ENCODE results near the gene ELMO3.

ELMO3 gene

DNA sequence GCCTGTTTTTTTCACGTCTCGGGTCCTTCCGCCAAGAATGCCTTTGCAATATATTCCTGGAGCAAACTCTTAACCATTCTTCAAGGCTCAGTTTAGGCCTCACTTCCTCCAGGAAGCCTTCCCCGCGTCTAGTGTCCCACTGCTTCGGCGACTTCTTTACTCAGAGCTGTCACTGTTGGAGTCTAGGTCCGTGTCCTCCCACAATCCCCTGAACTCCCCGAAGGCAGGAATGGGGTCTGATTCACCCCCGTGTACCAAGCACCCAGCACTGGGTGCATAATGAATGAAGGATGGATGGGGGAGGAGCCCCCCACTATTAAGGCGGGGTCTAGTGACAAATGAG is 15.7 kb upstream of the ELMO3 start:
- no peak for DNase-seq

DNA sequence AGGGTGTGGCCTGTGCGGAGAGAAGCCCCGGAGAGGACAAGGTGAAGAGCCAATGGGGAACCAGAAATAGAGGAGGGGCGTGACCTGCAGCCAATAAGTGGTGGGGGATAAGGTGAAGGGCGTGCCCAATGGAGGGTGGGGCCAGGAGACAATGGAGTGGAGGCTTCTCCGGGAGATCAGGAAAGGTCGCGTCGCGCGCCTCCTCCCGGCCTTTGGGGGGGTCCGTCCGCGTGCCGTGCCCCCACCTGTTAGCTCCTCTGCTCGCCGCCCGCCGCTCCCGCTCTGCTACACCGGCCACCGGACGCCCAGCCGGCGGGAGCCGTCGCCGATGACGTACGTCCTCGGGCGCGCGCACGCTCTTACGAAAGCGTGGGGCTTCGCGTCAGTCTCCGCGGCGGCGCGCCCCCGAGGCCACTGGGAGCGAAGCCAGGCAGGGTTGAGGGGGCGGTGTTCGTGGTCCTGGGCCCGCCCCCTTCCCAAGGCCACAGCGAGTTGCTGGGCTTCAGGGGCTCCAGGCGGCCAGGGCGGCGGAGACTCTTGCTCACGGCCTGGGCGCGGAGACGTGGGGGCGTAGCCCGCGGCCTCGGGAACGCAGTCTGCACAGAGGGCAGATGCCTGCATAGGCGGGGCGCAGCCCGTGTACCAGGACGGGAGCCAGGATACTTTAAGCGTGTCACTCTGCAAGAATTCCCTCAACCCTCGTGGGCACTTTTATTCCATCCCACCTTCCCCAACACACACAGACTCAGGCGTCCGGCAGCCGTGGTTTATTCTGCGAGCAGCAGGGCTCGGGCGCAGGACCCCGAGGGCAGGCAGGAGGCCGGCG is 15.1 kb upstream of the ELMO3 start, which contains the start of gene MATCAP1:
Gene MATCAP1 (minus strand): TSS at position 337 of the 826 bp plus-strand sequence. CDS start 3,353 bp downstream, outside the sequence.
- DNase-seq, result peak; percentile 95

DNA sequence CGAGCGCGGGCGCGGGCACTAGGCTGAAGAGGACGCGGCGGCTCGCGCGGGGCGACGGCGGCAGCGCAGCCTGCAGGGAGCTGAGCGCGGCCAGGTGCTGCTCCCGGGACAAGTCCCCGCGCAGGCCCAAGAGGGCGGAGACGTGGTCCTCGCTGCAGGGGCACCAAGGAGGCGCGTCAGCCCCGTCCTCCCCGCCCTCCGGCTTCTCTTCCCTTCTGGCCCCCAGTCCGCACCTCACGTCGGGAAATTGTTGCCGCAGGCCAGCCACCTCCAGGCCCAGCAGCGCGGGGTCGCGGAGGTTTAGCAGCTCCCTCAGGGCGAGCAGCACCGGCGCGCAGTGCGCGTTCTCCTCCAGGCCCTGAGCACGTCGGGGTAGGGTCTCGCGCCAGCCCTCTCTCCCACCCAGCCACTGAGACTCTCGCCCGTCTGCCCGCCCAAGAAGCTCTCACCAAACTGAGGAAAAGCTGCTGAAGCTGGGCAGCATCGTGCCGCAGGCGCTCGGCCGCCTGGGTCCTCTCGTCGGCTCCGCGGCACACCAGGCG is 14.4 kb upstream of the ELMO3 start:
- DNase-seq, result peak; percentile 67

DNA sequence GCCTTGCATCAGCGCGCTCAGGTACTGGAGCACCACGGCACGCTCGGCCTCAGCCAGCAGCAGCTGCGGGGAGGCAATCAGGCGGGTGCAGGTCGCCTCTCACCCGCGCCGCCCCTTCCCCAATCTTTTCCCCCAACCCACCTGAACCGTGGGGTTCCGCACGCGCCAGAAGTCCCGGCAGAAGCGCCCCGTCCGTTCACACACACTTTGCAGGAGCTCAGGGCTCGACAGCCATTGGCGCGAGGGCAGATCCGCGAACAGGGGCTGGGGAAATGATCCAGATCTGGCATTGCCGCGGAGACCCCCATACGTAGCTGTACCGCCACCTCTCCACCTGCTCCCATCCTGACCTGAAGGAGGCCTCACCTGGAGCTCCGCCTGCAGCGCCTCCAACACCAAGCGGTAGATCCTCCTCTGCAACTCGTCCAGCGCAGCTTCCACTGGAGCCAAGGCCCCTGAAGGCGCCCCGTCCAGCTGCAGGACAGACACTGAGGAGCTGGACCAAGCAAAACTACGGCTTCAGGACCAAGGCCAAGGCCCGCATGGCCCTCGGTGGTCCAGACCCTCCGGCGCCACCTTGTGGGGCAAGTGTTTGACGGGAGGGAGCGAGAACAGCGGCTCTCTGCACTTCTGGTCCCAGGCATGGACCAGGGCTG is 13.8 kb upstream of the ELMO3 start:
- DNase-seq, result peak; percentile 76

DNA sequence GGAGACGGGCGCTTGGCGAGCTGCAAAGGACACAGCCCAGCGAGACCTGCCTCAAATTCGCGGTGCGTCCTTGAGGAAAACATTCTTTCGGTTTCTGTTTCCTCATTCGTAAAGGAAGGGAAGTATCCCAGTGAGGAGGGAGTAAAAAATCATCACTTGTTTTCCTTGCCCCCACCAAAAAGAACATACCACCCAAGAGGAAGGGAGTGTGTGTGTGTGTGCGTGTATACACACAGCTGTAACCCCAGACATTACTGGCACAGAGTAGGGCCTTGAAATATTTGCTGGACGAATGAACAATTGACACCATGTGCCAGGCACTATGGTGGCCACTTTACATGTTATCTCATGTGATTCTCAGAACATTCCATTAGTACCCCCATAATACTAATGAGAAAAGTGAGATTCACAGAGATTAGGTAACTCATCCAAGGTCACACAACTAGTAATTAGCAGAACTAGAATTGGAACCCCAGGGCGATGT is 13.2 kb upstream of the ELMO3 start:
- DNase-seq, result no peak

DNA sequence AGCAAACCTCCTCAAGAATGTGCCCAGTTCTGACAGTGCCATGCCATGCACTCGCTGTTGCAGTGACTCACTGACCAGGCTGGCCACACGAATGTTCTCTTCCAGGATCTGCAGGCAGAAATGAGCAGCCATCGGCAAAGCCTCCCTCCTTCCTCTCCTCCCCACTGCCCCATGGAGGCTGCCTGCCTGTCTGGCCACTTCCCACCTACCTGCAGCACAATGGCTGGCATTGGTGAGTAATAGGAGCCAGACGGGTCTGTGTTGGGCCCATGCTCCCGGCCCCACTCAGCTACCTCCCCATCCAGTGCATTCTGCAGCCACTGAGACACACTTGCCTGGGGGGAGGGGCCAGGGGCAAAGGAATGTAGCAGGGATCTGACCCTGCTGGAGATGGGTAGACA is 12.4 kb upstream of the ELMO3 start:
- DNase-seq, result no peak

DNA sequence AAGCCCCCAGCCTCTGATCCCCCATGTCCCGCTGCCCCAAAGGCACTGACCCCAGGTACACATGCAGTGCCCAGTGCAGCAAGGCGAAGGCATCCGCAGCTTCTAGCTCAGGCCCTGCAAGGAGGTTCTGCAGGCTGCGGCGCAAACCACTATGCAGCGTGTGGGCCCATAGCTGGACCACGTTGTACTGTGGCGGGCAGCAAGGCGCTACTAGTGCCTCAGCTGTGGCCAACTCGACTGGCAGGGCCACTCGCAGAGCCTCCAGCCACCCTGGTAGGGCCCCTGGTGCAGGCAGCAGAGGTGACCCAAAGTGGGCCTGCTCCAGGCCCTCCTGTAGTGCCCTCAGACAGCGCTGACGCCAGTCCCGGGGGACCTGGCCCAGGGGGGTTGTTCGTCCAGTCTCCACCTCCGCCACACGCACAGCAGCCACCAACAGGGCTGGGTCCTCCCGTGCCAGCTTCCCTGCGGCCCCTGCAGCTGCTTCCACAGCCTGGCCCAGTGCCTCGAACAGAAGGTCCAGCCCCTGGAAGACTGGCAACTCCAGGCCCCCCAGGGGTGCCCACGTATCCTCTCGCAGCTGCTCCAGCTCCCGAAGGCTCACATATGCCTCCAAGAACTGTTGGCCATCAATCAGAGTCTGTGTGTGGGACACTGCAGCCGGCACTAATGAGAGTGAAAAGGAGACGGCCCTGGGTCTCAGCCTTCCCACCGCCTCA is 11.6 kb upstream of the ELMO3 start:
- DNase-seq, result no peak

DNA sequence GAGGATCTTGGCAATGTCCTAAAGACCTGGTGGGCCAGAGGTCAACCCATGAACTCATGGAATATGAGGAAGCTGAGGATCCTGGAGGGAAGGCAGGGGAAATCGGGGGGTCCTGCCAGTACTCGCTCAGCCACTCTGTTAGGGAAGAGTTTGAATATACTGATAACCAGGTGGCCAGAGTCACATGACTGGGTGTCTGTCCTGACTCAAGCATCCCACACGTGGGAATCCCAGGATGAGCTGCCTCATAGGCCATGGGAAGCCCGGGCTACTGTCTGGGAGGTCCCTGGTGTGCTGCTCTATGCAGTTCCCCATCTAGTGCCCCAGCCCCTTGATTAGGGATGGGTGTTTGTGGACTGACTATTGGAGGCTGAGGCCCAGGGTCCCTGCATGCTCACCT is 10.6 kb upstream of the ELMO3 start:
- DNase-seq, result no peak

DNA sequence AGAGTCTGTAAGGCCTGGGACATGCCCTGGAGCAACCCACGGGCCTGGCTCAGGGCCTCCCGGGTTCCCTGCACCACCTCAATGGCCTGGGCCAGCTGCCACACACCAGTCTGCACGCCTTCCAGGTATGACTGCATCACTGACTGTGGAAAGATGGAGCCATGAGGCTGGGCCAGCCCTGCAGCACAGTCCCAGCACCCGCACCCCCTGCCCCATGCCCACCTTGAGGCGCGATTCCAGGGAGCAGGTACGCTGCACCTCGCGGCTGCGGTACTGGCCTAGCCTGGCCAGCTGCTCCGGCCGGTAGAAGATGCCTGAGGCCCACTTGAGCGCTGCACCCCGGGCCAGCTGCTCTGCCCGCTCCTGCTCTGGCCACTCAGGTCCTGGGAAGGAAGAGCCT is 10.1 kb upstream of the ELMO3 start:
- no peak for DNase-seq

DNA sequence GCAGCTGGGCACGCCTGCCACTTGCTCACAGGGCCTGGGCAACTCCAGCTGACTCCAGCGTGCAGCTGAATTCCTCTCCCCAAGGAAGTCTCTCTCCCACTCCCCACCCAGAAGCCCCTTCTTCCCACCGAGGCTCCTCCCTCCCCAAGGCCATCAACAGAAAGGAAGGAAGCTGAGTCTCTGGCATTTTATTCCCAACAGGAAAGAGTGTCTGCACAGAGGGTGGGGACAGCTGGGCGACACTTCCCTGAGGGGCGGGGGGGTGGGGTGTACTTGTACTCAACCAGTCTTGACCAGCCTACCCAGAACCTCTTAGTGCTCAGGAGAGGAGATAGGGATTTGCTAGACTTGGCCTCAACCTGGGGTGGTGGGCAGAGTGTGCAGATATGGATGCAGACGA is 8.9 kb upstream of the ELMO3 start, which contains the start of gene EXOC3L1:
Gene EXOC3L1 (minus strand): TSS at position 96 of the 400 bp plus-strand sequence. CDS start 460 bp downstream, outside the sequence.
- DNase-seq, result no peak

DNA sequence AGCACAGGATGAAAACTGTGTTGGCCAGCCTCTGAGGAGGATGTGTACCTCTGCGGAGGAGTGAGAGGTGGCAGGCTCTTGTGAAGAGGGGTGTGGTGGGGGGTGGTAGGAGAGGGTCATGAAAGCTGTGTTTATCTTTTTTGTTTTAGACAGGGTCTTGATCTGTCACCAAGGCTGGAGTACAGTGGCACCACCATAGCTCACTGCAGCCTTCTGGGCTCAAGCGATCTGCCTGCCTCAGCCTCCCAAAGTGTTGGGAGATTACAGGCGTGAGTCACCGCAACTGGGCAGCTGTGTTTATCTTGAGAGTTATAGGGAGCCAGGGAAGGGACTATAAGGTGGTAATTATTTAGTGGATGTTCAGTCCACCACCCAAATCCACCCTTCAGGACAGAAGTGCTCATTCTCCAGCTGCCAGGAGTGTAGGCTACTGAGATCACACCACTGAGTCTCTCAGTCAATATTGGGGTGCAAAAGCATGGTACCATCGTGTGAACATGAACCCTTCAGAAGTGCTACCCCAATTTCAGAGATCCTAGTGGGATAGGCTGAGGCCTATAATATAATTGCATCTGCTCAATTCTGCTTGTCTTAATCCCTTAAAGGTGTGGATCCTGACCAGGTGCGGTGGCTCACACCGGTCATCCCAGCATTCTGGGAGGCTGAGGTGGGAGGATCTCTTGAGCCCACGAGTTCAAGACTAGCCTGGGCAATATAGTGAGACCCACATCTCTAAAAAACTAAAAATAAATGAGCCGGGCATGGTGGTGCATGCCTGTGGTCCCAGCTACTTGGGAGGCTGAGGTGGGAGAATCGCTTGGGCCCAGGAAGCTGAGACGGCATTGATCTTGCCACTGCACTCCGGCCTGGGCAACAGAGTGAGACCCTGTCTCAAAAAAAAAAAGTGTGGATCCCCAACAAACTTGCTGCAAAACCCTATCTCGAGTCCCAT is 8.2 kb upstream of the ELMO3 start:
- no peak for DNase-seq

DNA sequence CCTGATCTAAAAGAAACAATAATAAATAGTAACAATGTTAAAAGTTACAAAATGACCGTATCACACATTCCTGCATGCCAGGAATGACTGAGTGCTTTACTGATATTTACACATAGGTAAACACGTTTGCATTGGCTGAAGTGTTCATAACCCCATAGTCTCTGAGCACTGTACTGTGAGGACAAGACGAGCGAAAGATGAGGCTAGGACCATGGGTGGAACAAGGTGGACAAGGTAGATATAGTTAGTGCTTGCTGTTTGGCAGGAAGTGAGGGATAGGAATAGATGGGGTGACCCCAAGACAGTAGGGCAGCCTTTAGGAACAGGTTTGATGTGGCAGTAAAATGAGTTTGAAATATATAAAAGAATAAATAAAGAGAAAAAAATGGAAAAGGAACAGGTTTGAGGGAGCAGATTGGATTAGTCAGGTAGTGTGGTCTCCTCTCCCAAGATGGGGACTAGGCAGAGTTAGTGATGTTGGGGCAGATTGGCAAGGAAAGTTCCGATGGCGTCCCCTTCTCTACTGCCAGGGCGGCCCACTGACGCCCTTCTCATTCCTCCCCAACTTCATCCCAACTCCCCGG is 7.4 kb upstream of the ELMO3 start:
- no peak for DNase-seq

DNA sequence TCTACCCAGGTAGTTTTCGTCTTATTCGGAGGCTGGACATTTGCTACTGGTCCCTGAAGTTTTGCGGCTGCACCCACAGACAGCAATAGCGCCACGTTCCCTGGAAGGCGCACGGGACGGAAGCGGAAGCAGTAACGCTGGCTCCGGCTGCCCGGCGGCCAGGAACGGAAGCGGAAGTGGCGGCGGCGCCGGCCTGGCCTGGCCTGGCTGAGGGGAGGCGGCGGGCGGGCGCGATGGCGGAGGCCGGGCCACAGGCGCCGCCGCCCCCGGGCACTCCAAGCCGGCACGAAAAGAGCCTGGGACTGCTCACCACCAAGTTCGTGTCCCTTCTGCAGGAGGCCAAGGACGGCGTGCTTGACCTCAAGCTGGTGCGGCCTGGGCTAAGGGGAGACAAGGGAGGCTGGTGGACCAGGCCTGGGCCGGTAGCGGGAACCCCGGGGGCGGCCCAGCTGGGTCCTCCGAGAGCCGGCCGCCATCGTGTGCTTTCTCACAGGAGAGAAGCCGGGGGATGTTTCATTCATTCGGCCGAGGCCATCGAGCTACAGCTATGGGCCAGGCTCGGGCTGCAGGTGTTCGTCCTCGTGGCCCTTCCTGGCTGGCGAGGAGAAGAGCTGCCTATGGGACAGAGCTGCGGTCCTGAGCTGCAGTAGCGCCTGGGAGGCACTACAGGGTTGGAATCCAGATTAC is 6.8 kb upstream of the ELMO3 start, which contains the start of gene E2F4:
Gene E2F4 (plus strand): TSS at position 161 of the 687 bp plus-strand sequence. CDS start 73 bp downstream, at position 234.
- peak; percentile 77 for DNase-seq

DNA sequence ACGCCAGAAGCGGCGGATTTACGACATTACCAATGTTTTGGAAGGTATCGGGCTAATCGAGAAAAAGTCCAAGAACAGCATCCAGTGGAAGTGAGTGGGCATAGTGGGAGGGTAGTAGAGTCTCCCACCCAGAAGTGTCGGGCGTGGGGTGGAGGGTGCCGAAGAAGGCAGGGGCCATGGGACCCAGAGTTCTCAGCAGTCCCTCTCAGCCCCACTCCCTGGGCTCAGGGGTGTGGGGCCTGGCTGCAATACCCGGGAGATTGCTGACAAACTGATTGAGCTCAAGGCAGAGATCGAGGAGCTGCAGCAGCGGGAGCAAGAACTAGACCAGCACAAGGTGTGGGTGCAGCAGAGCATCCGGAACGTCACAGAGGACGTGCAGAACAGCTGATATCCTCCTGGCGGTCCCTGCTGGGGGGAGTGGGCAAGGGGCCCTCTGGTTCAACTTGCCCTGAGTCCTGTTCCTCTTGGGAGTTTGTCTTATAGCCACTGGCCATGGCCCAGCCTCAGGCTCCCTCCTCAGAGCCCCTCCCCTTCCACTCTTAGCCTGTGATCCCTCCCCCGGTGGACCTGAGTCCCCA is 6.1 kb upstream of the ELMO3 start:
- DNase-seq, result no peak

DNA sequence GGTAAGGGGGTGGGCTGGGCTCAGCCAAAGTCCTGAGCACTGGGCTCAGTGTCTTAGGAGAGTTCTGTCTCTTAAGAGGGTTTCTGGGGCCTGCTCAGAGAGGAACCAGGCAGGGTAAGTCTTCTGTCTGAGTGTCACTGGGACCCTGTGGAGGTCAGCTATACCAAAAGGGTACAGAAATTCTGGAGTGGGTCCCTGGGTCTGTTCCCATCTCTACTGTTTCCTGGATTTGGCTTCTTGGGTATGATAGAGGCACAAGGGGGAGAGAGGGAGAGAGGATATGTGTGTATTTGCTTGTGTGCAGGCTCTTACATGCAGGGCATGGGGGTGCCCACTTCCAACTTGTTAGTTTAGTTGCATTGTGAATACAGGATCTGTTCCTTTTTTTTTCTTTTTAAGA is 5.4 kb upstream of the ELMO3 start:
- DNase-seq, result no peak

DNA sequence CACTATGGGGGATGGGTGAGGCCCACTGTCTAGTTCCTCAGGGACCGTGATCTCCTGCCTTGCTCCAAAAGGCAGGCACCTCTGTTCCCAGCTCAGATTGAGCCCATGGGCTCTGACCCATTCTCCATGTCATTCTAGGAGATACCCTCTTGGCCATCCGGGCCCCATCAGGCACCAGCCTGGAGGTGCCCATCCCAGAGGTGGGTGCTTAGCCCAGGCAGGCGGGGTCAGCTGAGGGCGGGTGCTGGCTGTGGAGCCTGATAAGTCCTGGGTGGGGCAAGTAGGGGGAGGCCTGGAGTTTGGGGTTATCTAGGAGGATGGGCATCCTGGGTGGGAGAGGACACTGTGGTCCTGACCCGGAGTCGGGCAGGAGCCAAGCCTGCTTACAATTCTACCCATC is 4.7 kb upstream of the ELMO3 start:
- DNase-seq, result no peak

DNA sequence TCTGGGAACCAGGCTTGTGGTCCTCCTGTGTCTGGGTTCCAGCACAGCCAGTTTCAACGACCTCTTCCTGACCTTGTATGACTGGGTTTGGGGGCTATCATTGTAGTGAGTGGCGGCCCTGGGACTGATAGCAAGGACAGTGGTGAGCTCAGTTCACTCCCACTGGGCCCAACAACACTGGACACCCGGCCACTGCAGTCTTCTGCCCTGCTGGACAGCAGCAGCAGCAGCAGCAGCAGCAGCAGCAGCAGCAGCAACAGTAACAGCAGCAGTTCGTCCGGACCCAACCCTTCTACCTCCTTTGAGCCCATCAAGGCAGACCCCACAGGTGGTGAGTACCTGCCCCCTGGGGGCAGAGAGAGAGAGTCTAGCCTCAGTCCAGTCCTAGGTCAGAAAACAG is 3.3 kb upstream of the ELMO3 start:
- no peak for DNase-seq

DNA sequence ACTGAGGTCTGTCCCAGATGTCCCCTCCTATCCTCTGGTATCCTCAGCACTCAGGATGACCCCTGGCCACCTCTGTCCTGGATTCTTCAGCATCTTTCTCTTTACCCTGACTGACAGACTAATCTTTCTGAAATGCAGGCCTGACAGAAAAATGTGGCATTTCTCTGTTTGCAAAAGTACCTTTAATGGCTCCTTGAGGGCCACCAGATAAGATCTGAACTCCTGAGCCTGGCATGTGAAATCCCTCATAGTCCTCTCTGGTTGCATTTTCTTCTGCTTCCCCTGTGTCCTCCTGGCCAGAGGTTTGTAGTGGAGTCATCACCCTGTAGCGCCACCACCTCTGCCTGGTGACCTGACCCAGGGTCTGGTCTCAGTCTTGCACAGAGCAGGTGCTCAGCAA is 2.0 kb upstream of the ELMO3 start:
- DNase-seq, result no peak

DNA sequence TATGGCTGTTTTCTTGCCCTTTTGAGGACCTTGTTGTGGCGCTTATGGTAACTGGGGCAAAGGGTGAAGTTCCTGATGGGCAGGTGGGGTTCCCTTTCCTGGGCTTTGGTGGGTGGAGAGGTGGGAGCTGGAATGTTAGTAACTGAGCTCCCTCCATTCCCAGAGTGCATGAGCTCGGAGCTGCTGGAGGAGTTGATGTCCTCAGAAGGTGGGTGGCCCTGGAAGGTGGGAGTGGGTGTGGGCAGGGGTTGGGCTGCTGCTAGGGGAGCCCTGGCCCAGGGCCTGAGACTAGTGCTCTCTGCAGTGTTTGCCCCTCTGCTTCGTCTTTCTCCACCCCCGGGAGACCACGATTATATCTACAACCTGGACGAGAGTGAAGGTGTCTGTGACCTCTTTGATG is 1.2 kb upstream of the ELMO3 start:
- DNase-seq, result no peak

DNA sequence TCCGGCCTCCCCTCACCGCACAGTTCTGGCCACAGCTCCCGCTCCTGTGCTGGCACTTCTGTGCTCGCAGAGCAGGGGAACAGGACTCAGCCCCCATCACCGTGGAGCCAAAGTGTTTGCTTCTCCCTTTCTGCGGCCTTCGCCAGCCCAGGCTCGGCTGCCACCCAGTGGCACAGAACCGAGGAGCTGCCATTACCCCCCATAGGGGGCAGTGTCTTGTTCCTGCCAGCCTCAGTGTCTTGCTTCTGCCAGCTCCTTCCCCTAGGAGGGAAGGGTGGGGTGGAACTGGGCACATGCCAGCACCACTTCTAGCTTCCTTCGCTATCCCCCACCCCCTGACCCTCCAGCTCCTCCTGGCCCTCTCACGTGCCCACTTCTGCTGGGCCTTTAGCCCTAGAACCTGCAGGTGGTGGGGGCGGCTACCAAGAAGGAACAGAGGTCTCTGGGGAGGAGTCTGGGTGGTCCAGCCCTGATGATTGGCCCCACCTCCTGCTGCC is 645 bp upstream of the ELMO3 start:
- DNase-seq, result no peak

All from NCI-H146 (cell line).